Kidney tubule cell (primary cell): ENCODE data around the gene STK32B.
"Not testable (repeated sequence)": the region's sequence is repeated elsewhere in the genome, so short reads cannot be mapped to it uniquely, and the experiment has no call there.

Experiments
- DNase-seq: peaks from one replicate; pipeline ENCODE4 v3.0.0-alpha.2; 2018; ENCODE audit warnings: low spot score

STK32B gene

GRCh38 chr4:5030927-5031326, 20.4 kb upstream of the STK32B start:
- no peak for DNase-seq

- DNase-seq = no peak
Measured at GRCh38 chr4:5032813-5033212, 18.5 kb upstream of the STK32B start.

GRCh38 chr4:5033281-5033841, 17.9 kb upstream of the STK32B start:
- no peak for DNase-seq

- DNase-seq = no peak
Measured at GRCh38 chr4:5034206-5034605, 17.1 kb upstream of the STK32B start.

- DNase-seq = peak; percentile 39
Measured at GRCh38 chr4:5036239-5036638, 15.0 kb upstream of the STK32B start.

- DNase-seq = peak; percentile 96
Measured at GRCh38 chr4:5037553-5038551, 13.4 kb upstream of the STK32B start.

- DNase-seq = no peak
Measured at GRCh38 chr4:5039800-5040199, 11.5 kb upstream of the STK32B start.

- DNase-seq = no peak
Measured at GRCh38 chr4:5040856-5041620, 10.2 kb upstream of the STK32B start.

- DNase-seq = no peak
Measured at GRCh38 chr4:5041699-5042098, 9.6 kb upstream of the STK32B start.

GRCh38 chr4:5043579-5043978, 7.7 kb upstream of the STK32B start:
- DNase-seq = no peak

GRCh38 chr4:5044341-5044740, 6.9 kb upstream of the STK32B start:
- DNase-seq = no peak

- no peak for DNase-seq
Measured at GRCh38 chr4:5045097-5045496, 6.2 kb upstream of the STK32B start.

- no peak for DNase-seq
Measured at GRCh38 chr4:5048721-5049120, 2.6 kb upstream of the STK32B start.

GRCh38 chr4:5050520-5051277, 581 bp upstream of the STK32B start:
- DNase-seq = peak; percentile 81

GRCh38 chr4:5052204-5052702, 973 bp downstream of the STK32B start:
- DNase-seq = peak; percentile 33

- DNase-seq = peak; percentile 27
Measured at GRCh38 chr4:5052726-5053425, 1.6 kb downstream of the STK32B start.

GRCh38 chr4:5054532-5054931, 3.3 kb downstream of the STK32B start:
- DNase-seq = peak; percentile 93

- no peak for DNase-seq
Measured at GRCh38 chr4:5055411-5055810, 4.1 kb downstream of the STK32B start.

GRCh38 chr4:5066101-5066500, 14.8 kb downstream of the STK32B start:
- no peak for DNase-seq

- not testable (repeated sequence) for DNase-seq
Measured at GRCh38 chr4:5066968-5067367, 15.7 kb downstream of the STK32B start.

- no peak for DNase-seq
Measured at GRCh38 chr4:5067908-5068307, 16.6 kb downstream of the STK32B start.
